HepG2 (cell line): ENCODE data around the gene ZNF280A. TPM values are rescaled to one million over a fixed set of nuclear protein-coding genes. Genes with fewer than 3 reads are reported as not detected.
"Not testable (repeated sequence)": the region's sequence is repeated elsewhere in the genome, so short reads cannot be mapped to it uniquely, and the experiment has no call there.

Experiments
- ATAC-seq: fragments of 200-7000 bp; cut with Tn5 transposase; 3 replicates; pipeline ENCODE4 v1.9.1; 2020; ENCODE audit warnings: mild to moderate bottlenecking, moderate library complexity
- BruUV-seq: library from RNA; stranded (reverse); fragments of 400-500 nt; replicated peaks from 2 replicates; lab custom pipeline; 2021; lab: Mats Ljungman, UMichigan
- CTCF ChIA-PET: fragments of 300-600 bp; formaldehyde crosslinking; extraction: SDS; loops from one replicate; lab custom pipeline; 2021; ENCODE audit warnings: low total read pairs, inconsistent platforms, low intra/inter-chr PET ratio; lab: Yijun Ruan, JAX
- POLR2A ChIA-PET: fragments of 350-600 bp; sonication (Branson Sonifier 250); formaldehyde crosslinking; loops from one replicate; lab custom pipeline; 2020; ENCODE audit warnings: antibody characterized with exemption, inconsistent platforms; lab: Yijun Ruan, JAX
- DNase-seq: peaks from one replicate; pipeline ENCODE4 v3.0.0-alpha.2; 2015; ENCODE audit warnings: low spot score
- FAIRE-seq: peaks from 3 replicates; lab custom pipeline; 2011; peaks lifted over from hg19 to GRCh38; lab: Jason Lieb, UNC
- H2AFZ ChIP-seq: one replicate; pipeline ENCODE4 v1.6.1; 2011; ENCODE audit warnings: low read length, inconsistent platforms
- H3K27ac ChIP-seq: fragments of 300-600 bp; 3 replicates; pipeline ENCODE4 v1.8.0; 2011; ENCODE audit warnings: mixed run types, mild to moderate bottlenecking, mixed read lengths, low read length, inconsistent platforms; ENCODE audit not compliant: insufficient read depth; ENCODE audit errors: extremely low read length
- H3K27me3 ChIP-seq, 2 experiments: fragments of 200-600 bp in 1 of 2; 2 replicates in 1 of 2; 3 replicates in 1 of 2; pipeline versions ENCODE4 v1.6.0 to v1.8.0; 2011; ENCODE audit warnings: low read length in 2 of 2, mild to moderate bottlenecking in 2 of 2, moderate library complexity in 2 of 2, inconsistent platforms in 1 of 2; ENCODE audit not compliant: insufficient read depth in 2 of 2, control insufficient read depth in 1 of 2
- H3K36me3 ChIP-seq, 2 experiments: fragments of 200-600 bp in 1 of 2; replicated peaks in 1 of 2; 2 replicates in 1 of 2; 3 replicates in 1 of 2; pipeline versions ENCODE4 v1.5.1 to v1.8.0; 2011; ENCODE audit warnings: low read length in 2 of 2, inconsistent platforms in 1 of 2; ENCODE audit not compliant: insufficient read depth in 2 of 2, control insufficient read depth in 1 of 2
- H3K4me1 ChIP-seq: 2 replicates; pipeline ENCODE4 v1.5.1; 2012; ENCODE audit warnings: low read length, inconsistent platforms; ENCODE audit not compliant: insufficient read depth
- H3K4me2 ChIP-seq: 2 replicates; pipeline ENCODE4 v1.6.0; 2011; ENCODE audit warnings: low read depth, low read length, inconsistent platforms
- H3K4me3 ChIP-seq, 3 experiments: fragments of 200-600 bp in 1 of 3; sonication (generic), shearing (Covaris generic) in 1 of 3; replicated peaks in 1 of 3; 2 replicates each; pipeline ENCODE4 v1.5.1; 2011 to 2016; ENCODE audit warnings: low read length in 3 of 3, inconsistent platforms in 2 of 3, low read depth in 2 of 3, mild to moderate bottlenecking in 2 of 3, control low read depth in 1 of 3, mixed read lengths in 1 of 3; ENCODE audit not compliant: insufficient read depth in 1 of 3
- H3K79me2 ChIP-seq: one replicate; pipeline ENCODE4 v1.6.1; 2011; ENCODE audit warnings: low read length, inconsistent platforms; ENCODE audit not compliant: insufficient read depth
- H3K9ac ChIP-seq: 2 replicates; pipeline ENCODE4 v1.6.0; 2011; ENCODE audit warnings: mild to moderate bottlenecking, low read depth, low read length, inconsistent platforms; ENCODE audit not compliant: insufficient read depth
- H3K9me3 ChIP-seq: 2 replicates; pipeline ENCODE4 v1.5.1; 2012; ENCODE audit warnings: mild to moderate bottlenecking, low read length
- H4K20me1 ChIP-seq: 2 replicates; pipeline ENCODE4 v1.6.0; 2011; ENCODE audit warnings: inconsistent platforms, mild to moderate bottlenecking, low read length, moderate library complexity; ENCODE audit not compliant: insufficient read depth
- ISL2 ChIP-seq: sonication (generic); formaldehyde crosslinking; IDR thresholded peaks from 2 replicates; pipeline ENCODE4 v1.5.0; 2020; ENCODE audit warnings: missing genetic modification reagents
- NCOA2 ChIP-seq: sonication (generic); formaldehyde crosslinking; IDR thresholded peaks from 2 replicates; pipeline ENCODE4 v1.8.0; 2022; ENCODE audit warnings: inconsistent platforms
- SP4 ChIP-seq: sonication (generic); formaldehyde crosslinking; IDR thresholded peaks from 2 replicates; pipeline ENCODE4 v1.8.1; 2023; ENCODE audit warnings: mild to moderate bottlenecking, missing genetic modification reagents
- ZNF253 ChIP-seq: sonication (generic); formaldehyde crosslinking; IDR thresholded peaks from 2 replicates; pipeline ENCODE4 v1.8.0; 2022; ENCODE audit warnings: mild to moderate bottlenecking, missing genetic modification reagents, borderline replicate concordance
- WGBS: methylation state at CpG from one replicate; pipeline ENCODE4 v1.1.6; 2017; ENCODE audit warnings: low lambda C conversion rate; 5-methylcytosine and 5-hydroxymethylcytosine counted together
- in situ Hi-C: cut with HindIII; loops from 2 replicates; pipeline ENCODE4 v1.10.0; 2017; ENCODE audit warnings: low pct_unique_long_range_greater_than_20kb; ENCODE audit not compliant: extremely low pct_ligation_motif_present
- intact Hi-C: fragments of 100-400 bp; cut with micrococcal nuclease; formaldehyde crosslinking; loops from one replicate; pipeline ENCODE4 v1.10.0; 2022; ENCODE audit not compliant: unreplicated experiment
- polyA plus RNA-seq, 8 experiments: library from polyadenylated mRNA; depleted of rRNA in 3 of 8; stranded (reverse) in 7 of 8; unstranded in 1 of 8; fragments of >200 nt; fragmentation: Illumina TruSeq in 4 of 8; extraction: Trizol in 4 of 8; gene quantifications; 2 replicates each; pipeline versions ENCODE4 v1.2.1 to v1.2.3, GENCODE V29; 2011 to 2016; ENCODE audit warnings: low read depth in 4 of 8, missing spikeins in 1 of 8, mixed read lengths in 1 of 8; ENCODE audit not compliant: insufficient read depth in 1 of 8
- total RNA-seq, 5 experiments: library from RNA; depleted of rRNA; stranded (reverse); fragments of >200 nt; fragmentation: Illumina TruSeq; extraction: Trizol; gene quantifications; 2 replicates each; pipeline ENCODE4 v1.2.3, GENCODE V29; 2016; ENCODE audit warnings: low read depth in 1 of 5
- TF ChIP-seq, protein P1 (sequence below): sonication (generic); formaldehyde crosslinking; conservative IDR thresholded peaks from 2 replicates; pipeline ENCODE4 v1.8.1; 2023; ENCODE audit warnings: missing genetic modification reagents

Gene ZNF280A
- total and polyA plus RNA-seq, 2 of the 13 experiments (the other 11 are each of a cell fraction or from before 2014, with no cell fraction given) = 1.4 to 2.9 TPM

DNA sequence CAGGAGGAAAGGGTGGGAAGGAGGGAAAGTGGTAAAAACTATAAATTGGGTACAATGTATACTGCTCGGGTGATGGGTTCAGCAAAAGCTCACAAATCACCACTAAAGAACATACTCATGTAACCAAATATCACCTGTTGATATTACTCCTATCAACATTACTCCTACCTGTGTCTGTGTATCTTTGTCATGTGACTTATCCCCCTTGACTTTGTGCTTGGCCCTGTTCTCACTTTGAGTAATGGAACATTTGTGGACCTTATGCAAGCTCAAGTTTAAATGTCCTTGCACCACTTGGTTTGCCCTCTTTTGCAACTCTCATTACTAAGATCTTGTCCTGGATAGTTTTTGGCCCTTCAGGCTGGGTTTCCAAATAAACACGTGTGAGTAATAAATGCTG lies 50.5 kb downstream of the ZNF280A start (continued):
- TF ChIP-seq, protein P1, sequence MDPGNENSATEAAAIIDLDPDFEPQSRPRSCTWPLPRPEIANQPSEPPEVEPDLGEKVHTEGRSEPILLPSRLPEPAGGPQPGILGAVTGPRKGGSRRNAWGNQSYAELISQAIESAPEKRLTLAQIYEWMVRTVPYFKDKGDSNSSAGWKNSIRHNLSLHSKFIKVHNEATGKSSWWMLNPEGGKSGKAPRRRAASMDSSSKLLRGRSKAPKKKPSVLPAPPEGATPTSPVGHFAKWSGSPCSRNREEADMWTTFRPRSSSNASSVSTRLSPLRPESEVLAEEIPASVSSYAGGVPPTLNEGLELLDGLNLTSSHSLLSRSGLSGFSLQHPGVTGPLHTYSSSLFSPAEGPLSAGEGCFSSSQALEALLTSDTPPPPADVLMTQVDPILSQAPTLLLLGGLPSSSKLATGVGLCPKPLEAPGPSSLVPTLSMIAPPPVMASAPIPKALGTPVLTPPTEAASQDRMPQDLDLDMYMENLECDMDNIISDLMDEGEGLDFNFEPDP (CRISPR knock-in tag) = no peak
- TF ChIP-seq ZNF253 (CRISPR knock-in tag) = no peak
- TF ChIP-seq SP4 (CRISPR knock-in tag) = no peak
- no peak for TF ChIP-seq ISL2 (CRISPR knock-in tag)
- TF ChIP-seq NCOA2 = no peak

DNA sequence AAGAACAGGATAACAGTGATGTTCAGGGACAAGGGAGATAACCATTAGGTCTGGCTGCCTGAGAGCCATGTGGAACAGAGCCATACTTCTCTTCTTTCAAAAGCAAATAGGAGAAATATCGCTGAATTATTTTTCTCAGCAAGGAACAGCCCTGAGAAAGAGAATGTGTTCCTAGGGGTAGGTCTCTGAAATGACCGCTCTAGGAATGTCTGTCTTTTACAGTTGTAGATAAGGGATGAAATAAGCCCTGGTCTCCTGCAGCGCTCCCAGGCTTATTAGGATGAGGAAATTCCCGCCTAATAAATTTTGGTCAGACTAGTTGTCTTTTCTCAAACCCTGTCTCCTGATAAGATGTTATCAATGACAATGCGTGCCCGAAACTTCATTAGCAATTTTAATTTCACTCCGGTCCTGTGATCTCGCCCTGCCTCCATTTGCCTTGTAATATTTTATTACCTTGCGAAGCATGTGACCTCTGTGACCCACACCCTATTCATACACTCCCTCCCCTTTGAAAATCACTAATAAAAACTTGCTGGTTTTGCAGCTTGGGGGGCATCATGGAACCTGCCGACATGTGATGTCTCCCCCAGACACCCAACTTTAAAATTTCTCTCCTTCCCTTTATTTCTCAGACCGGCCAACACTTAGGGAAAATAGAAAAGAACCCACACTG lies 51.1 kb downstream of the ZNF280A start:
- POLR2A ChIA-PET, H3K9ac ChIP-seq, H3K4me2 ChIP-seq, DNase-seq, CTCF ChIA-PET, in situ Hi-C loops, H3K27ac ChIP-seq, H3K4me1 ChIP-seq, BruUV-seq, H2AFZ ChIP-seq, H3K27me3 ChIP-seq, H3K9me3 ChIP-seq, FAIRE-seq, H3K4me3 ChIP-seq, ATAC-seq, H3K36me3 ChIP-seq, H3K79me2 ChIP-seq, H4K20me1 ChIP-seq: not testable (repeated sequence)
- intact Hi-C loops = loop anchor here (10.0 kb wide), 1 partner anchor 116 kb away; no protein-coding TSS in a partner anchor
- WGBS = 78% methylated on average over 11 of the region's 11 CpGs
